Measurements from ENCODE around the gene HSD17B11. TPM values are rescaled to one million over a fixed set of nuclear protein-coding genes. Genes with fewer than 3 reads are reported as not detected.
"Not testable (repeated sequence)": the region's sequence is repeated elsewhere in the genome, so short reads cannot be mapped to it uniquely, and the experiment has no call there.

Gene HSD17B11
- total RNA-seq, 1 donor from 2014 or later: 21.8 TPM

- H3K36me3 Mint-ChIP-seq (ENCODE audit: unreplicated experiment): peaks cover 4% of the 10 kb centered on the region
- H3K4me1 Mint-ChIP-seq (ENCODE audit: unreplicated experiment): peaks cover 18% of the 10 kb centered on the region
- DNase-seq (ENCODE audit: extremely low spot score, unreplicated experiment): no peak
- TF ChIP-seq CTCF (IDR thresholded peaks at IDR 0.05): no peak
- H3K27me3 Mint-ChIP-seq (ENCODE audit: unreplicated experiment): no peaks in the 10 kb centered on the region
- H3K27ac Mint-ChIP-seq (ENCODE audit: unreplicated experiment): no peak overlapping the region
- H3K9me3 Mint-ChIP-seq (ENCODE audit: unreplicated experiment): no peaks in the 10 kb centered on the region
- H3K4me3 Mint-ChIP-seq (ENCODE audit: unreplicated experiment): no peak overlapping the region
Measured at GRCh38 chr4:87356832-87357526, 34.0 kb downstream of the HSD17B11 start.

- H3K9me3 Mint-ChIP-seq (ENCODE audit: unreplicated experiment): no peaks in the 10 kb centered on the region
- H3K27me3 Mint-ChIP-seq (ENCODE audit: unreplicated experiment): no peaks in the 10 kb centered on the region
- H3K4me3 Mint-ChIP-seq (ENCODE audit: unreplicated experiment): no peak overlapping the region
- H3K4me1 Mint-ChIP-seq (ENCODE audit: unreplicated experiment): peaks cover 13% of the 10 kb centered on the region
- no peak for TF ChIP-seq CTCF (IDR thresholded peaks at IDR 0.05)
- H3K27ac Mint-ChIP-seq (ENCODE audit: unreplicated experiment): peak overlapping the region; percentile 80
- no peak for DNase-seq (ENCODE audit: extremely low spot score, unreplicated experiment)
- H3K36me3 Mint-ChIP-seq (ENCODE audit: unreplicated experiment): peaks cover 4% of the 10 kb centered on the region
Measured at GRCh38 chr4:87354168-87355102, 36.6 kb downstream of the HSD17B11 start.

GRCh38 chr4:87353592-87353991 lies 37.4 kb downstream of the HSD17B11 start:
- Mint-ChIP-seq H3K4me1 (ENCODE audit: unreplicated experiment) (peaks cover 13% of the 10 kb centered on the region), H3K36me3 (ENCODE audit: unreplicated experiment) (peaks cover 4% of the 10 kb centered on the region), H3K27ac (ENCODE audit: unreplicated experiment) (peak overlapping the region; percentile 80), H3K9me3 (ENCODE audit: unreplicated experiment) (no peaks in the 10 kb centered on the region), H3K27me3 (ENCODE audit: unreplicated experiment) (no peaks in the 10 kb centered on the region), H3K4me3 (ENCODE audit: unreplicated experiment) (no peak overlapping the region)
- no peak for DNase-seq (ENCODE audit: extremely low spot score, unreplicated experiment)
- peak; percentile 78 for TF ChIP-seq CTCF (IDR thresholded peaks at IDR 0.05)

- Mint-ChIP-seq H3K9me3 (ENCODE audit: unreplicated experiment) (peaks cover 18% of the 10 kb centered on the region), H3K4me1 (ENCODE audit: unreplicated experiment) (no peaks in the 10 kb centered on the region), H3K27me3 (ENCODE audit: unreplicated experiment) (no peaks in the 10 kb centered on the region), H3K36me3 (ENCODE audit: unreplicated experiment) (peaks cover 28% of the 10 kb centered on the region), H3K4me3 (ENCODE audit: unreplicated experiment) (no peak overlapping the region), H3K27ac (ENCODE audit: unreplicated experiment) (no peak overlapping the region)
- DNase-seq (ENCODE audit: extremely low spot score, unreplicated experiment): no peak
- no peak for TF ChIP-seq CTCF (IDR thresholded peaks at IDR 0.05)
Measured at GRCh38 chr4:87345139-87345538, 45.8 kb downstream of the HSD17B11 start.

GRCh38 chr4:87342872-87343271 lies 48.1 kb downstream of the HSD17B11 start:
- Mint-ChIP-seq H3K4me1 (ENCODE audit: unreplicated experiment) (no peaks in the 10 kb centered on the region), H3K36me3 (ENCODE audit: unreplicated experiment) (peaks cover 41% of the 10 kb centered on the region), H3K4me3 (ENCODE audit: unreplicated experiment) (no peak overlapping the region), H3K27me3 (ENCODE audit: unreplicated experiment) (no peaks in the 10 kb centered on the region), H3K27ac (ENCODE audit: unreplicated experiment) (no peak overlapping the region), H3K9me3 (ENCODE audit: unreplicated experiment) (peaks cover 18% of the 10 kb centered on the region)
- DNase-seq (ENCODE audit: extremely low spot score, unreplicated experiment): no peak
- TF ChIP-seq CTCF (IDR thresholded peaks at IDR 0.05): no peak

GRCh38 chr4:87341954-87342635 lies 48.9 kb downstream of the HSD17B11 start:
- DNase-seq (ENCODE audit: extremely low spot score, unreplicated experiment); H3K4me3 Mint-ChIP-seq (ENCODE audit: unreplicated experiment); H3K27ac Mint-ChIP-seq (ENCODE audit: unreplicated experiment); H3K4me1 Mint-ChIP-seq (ENCODE audit: unreplicated experiment); H3K27me3 Mint-ChIP-seq (ENCODE audit: unreplicated experiment): not testable (repeated sequence)
- H3K36me3 Mint-ChIP-seq (ENCODE audit: unreplicated experiment): peaks cover 45% of the 10 kb centered on the region
- peaks cover 18% of the 10 kb centered on the region for H3K9me3 Mint-ChIP-seq (ENCODE audit: unreplicated experiment)
